22Rv1 (cell line): ENCODE data around the gene TSTD2.

Experiments
- ZFX ChIP-seq: fragments of 450-650 bp; IDR thresholded peaks from 2 replicates; pipeline ENCODE4 v1.6.1; 2017; ENCODE audit warnings: antibody characterized with exemption, borderline replicate concordance
- TF ChIP-seq, protein P1 (sequence below): fragments of 450-650 bp; IDR thresholded peaks from 2 replicates; pipeline ENCODE4 v1.5.1; 2017; ENCODE audit warnings: mild to moderate bottlenecking

DNA sequence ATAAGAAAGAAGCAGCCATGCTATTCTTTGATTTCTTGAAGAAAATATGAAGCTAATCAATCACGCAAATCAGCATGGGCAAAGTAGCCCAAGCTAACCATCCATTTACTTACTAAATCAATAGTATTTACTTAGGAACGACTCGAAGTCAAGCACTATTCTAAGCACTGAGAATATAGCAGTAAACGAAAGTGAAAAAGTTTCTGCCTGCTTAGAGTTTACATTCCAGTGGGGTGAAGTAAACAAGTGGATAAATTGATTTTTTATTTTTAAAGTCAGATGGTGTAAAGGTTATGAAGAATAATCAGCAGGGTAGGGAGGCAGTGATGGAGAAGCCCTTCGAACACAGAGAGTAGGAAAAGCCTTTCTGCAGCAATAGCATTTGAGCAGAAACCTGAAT, 5.5 kb downstream of the TSTD2 start:
- TF ChIP-seq, protein P1, sequence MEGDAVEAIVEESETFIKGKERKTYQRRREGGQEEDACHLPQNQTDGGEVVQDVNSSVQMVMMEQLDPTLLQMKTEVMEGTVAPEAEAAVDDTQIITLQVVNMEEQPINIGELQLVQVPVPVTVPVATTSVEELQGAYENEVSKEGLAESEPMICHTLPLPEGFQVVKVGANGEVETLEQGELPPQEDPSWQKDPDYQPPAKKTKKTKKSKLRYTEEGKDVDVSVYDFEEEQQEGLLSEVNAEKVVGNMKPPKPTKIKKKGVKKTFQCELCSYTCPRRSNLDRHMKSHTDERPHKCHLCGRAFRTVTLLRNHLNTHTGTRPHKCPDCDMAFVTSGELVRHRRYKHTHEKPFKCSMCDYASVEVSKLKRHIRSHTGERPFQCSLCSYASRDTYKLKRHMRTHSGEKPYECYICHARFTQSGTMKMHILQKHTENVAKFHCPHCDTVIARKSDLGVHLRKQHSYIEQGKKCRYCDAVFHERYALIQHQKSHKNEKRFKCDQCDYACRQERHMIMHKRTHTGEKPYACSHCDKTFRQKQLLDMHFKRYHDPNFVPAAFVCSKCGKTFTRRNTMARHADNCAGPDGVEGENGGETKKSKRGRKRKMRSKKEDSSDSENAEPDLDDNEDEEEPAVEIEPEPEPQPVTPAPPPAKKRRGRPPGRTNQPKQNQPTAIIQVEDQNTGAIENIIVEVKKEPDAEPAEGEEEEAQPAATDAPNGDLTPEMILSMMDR = no peak
- no peak for TF ChIP-seq ZFX
